Midbrain (tissue), 1 donor: Measurements from ENCODE around the gene KCNC2.
"Not testable (repeated sequence)": the region's sequence is repeated elsewhere in the genome, so short reads cannot be mapped to it uniquely, and the experiment has no call there.

Source experiments
- DNase-seq: peaks from one replicate; lab custom pipeline; 2025; lab: John Stamatoyannopoulos, UW

The KCNC2 gene

DNA sequence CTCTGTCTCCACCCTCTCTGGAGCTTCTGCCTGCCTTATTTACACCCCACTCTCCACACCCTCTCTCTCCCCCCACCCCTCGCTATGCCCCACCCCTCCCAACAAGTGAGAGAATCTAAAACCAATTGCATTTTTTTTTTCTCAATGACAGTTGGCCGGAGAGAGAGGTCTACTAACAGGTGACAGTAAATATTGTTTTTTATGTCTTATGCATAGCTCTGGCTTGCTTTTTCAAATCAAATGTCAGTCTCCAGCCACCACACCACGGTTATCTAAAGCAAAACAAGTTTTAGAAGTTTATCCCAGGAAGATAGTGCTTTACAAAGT is at the start of gene KCNC2:
KCNC2 (minus strand) TSS at position 28 of the 327 bp plus-strand sequence.
- DNase-seq = no peak

DNA sequence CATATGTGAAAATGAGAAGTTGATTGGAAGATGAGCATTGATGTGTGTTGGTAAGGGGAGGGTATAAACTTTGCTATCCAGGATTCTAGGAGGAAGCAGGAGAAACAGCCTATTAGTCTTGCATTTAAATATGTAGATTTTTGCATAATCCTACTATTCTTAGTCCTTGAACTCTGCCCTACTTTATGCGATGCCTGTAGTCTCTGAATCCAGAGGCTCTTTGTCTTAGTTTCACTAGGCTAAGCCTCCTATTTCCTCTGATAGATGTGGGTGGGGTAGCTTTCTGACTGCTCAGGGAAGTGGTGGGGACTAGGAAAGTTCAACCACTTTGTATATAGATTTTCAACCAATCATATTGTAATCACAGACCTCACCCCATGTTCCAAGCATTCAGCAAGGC is 49.5 kb upstream of the KCNC2 start:
- no peak for DNase-seq

DNA sequence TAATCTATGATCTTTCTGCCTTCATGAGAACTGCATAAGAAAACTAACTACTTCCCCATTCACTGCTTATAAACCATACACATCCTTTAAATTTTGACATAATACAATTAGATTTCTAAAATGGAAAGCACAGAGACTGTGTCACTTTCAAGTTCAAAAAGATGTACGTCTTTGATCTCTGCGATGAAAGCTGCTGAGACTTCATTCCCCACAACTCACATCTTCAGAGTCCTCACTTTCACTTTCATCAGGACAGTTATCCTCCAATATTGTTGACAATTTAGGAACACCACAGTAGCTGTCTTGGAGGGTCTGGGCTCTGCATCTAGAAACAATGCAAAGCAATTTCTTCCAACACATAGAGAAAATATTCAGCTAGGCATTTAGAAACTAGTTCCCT is 47.9 kb upstream of the KCNC2 start:
- no peak for DNase-seq

DNA sequence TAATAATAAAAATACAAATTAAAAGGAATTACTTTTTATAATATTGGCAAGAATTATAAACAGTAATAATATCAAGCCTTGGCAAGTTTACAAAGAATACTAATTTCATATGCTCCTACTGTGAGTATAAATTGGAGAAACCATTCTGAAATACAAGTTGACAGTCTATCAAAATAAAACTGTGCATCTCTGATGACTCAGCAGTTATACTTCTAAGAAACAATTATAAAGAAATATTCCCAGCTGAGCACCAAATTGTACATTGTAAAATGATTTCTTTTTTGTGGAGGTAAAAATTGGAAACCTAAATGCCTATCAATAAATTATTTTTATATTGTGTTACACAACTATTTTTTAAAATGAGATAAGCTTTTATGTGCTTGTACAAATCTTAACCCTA is 35.5 kb upstream of the KCNC2 start:
- no peak for DNase-seq

DNA sequence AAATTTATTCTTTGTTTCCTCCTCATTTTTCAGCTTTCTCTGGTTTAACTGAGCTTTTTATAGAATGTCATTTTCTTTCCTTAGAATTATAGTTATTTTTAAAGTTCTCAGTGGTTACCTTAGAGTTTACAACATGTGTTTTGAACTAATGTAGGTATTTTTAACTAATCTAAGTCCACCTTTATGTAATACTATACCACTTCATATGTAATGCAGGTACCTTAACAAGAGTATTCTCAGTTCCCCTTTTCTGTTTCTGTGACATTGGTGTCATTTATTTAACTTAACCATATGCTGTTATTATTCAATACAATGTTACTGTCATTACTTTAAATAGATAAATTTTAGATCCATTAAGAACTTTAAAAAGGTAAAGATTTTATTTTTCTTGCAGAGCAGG is 30.3 kb upstream of the KCNC2 start:
- DNase-seq = no peak

DNA sequence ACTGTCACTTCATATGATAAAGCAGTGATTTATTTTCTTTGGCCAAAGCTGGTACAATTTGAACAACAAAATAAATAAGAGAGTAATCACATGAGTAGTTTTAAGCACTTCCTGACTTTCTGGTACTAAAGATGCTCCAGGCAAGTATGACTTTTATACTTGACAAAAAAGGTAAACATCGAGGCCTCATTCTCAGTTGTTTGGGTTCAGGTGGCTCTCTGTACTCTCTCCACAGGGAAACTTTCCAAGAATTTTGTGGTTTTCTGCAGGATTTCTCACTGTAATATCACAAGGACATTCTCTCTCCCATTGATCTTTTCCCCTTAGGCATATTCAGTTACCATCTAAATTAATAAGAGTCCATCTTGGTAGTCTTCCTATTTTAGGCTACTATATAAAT is 26.6 kb upstream of the KCNC2 start:
- DNase-seq = no peak

DNA sequence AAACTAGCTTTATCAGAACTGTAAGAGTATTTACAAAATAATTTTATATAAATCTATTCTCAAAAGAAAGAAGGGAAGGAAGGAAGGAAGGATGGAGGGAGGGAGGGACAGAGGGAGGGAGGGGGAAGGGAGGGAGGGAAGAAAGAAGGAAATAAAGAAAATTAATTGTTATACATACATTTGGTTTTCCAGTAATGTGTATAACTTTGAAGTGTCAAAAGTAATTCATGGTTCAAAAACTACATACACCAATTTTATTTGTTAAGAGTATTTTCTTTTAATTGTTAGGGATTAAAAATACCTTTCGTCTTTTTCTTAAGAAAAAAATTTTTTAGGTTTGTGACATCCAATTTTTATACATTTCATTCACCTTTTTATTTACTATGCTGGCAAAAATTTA is 17.5 kb upstream of the KCNC2 start:
- DNase-seq = no peak

DNA sequence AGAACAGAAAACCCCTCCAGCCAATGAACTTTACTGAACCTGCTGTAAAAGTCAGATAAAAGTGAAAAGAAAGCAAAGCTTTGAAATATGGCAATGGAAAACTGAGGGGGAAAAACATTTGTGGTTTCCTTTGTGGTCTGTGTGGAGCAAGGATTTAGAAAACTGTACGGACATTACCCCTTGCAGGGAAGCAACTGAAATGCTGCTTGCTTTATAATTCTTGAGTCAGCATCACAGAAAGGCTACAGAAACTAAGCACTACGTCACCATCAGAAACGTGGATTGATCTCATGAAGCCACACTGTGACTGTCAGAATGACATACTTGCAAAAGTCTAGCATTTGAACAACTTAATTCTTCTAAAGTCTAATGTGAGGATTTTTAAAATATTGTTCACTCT is 2.4 kb upstream of the KCNC2 start:
- DNase-seq = no peak

DNA sequence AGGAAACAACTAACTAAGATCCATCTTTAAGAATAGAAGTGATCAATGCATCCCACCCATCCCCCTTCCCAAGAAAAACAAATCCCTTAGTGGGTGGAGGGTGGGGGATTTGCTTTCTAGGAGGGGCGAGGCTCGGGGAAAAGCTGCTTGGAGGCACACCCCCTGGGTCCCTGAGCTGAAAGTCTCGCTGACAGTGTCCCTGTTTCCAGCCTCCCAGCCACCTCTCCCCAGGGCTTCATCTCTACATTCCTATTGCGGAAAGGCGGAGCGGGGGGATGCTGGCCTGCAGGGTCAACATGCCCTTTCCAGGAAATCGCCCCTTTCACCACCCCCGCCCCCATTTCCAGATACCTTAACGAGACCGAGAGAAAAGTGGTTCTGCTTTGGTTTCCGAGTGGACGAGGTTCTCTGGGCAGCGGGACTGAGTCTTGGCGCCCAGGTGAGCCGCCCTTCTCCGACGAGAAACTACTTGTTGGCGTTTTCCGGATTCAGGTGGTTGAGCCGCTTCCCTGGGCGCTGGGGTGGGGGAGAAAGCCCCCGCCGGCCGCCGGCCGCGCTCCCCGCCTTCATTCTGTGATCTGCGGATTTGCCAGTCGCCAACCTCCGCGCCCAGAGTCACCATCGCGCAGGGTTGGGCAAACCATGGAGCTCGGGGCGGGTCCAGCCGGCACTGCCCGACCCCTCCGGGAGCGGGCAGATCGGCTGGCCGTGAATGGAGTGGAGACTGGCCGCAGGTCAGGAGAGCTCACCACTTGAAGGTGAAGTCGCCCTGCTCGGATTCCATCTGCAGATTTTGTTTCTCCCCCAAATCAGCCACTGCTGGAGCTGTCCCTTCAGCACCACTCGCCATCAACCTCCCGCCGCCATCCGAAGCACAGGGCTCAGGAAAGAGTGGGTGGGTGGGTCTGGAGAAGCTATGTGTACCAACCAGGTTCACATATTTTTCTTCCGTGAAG is 505 bp downstream of the KCNC2 start:
- DNase-seq = no peak

DNA sequence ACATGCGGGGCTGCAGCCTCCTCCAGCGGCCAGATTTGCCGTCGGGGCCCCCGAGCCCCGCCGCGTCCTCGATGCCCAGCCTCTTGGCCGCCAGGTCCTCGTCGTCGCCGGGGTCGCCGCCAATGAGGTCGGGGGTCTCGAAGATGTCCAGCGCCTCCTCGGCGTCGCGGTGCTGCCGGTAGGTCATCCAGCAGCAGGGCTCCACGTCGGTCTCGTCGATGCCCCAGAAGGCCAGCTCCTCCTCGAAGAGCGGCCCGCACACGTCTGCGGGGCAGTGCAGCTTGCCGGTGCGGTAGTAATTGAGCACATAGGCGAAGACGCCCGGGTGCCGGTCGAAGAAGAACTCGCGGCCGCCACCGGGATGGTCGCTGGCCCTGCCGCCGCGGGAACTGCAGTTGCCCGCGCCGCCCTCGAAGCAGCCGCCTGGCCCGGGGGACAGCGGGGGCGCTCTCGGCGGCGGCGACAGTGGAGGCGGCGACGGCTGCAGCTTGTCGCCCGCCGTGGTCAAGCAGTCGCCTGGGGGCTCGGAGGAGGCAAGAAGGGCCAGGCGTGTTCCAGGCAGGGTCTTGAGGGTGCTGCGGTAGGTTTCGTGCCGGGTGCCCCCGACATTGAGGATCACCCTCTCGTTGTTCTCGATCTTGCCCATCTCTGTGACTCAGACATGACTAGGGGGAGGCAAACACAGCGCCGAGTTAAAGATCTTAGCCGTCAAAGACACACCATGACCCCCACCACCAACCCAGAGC is 2.1 kb downstream of the KCNC2 start:
- no peak for DNase-seq

DNA sequence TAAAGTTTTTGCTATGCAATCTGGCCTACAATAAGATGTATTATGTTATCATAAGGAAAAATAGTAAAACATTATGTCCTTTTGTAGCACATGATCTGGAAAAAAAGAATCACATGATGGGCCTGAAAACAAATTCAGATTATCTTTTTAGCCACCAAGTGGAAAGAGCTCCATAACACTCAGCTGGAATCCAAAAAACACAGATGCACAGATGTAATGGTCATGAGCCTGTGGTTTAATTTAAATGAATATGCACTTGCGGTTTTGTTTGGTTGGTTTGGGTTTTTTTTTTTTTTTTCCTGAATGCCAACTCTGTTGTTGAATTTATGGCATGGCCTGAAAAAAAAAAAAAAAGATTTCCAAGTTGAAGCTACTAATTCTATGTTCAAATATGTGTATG is 4.1 kb downstream of the KCNC2 start:
- no peak for DNase-seq

DNA sequence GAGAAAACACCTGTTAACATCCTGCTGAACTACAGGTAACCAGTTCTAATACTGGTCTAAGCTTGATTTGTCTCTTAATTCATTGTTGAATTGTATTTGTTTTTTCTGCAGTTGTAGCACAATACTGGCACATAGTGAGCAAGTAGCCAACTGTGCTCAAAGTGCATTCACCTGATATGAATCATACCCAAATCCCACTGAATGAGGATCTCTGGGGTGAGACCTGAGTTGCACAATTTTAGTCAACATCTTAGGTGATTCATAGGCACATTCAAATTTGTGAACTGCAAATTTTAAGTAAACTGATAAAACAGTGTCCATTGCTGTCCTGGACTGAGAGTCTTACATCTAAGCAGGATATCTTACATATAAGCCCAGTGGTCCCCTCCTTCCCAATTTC is 12.8 kb downstream of the KCNC2 start:
- no peak for DNase-seq

DNA sequence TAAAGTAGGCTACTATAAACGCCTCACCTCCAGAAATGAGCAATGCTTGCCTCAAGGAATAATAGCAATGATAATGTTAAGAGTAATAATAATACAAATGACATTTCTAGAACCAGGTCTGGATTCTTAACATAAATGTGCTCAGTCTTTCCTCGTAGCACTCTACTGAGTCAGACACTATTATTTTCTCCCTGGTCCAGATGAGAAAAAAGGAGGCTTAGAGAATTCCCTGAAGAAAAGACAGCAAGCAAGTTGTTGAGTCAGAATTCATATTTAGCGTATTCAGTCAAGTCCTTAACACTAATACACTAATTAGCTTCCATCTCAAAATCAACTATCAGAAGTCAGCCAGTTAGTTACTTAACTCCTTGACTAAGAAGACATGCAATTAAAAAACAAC is 13.2 kb downstream of the KCNC2 start:
- no peak for DNase-seq

DNA sequence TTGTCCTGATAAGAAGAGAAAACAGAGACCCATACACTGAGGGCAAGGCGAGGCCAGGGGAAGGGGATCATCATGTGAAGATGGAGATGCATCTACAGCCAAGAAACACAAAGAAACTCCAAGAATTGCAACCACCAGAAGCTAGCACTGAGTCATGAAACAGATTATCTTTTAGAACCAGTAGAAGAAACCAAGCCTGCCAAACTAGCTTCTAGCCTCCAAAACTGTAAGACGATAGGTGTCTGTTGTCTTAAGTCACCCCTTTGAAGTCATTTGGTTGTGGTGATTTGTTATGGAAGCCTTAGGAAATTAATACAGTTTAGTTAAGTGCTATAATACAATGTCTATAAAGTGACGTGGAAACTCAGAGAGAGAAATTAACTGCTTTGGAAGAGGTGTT is 15.4 kb downstream of the KCNC2 start:
- DNase-seq = no peak

DNA sequence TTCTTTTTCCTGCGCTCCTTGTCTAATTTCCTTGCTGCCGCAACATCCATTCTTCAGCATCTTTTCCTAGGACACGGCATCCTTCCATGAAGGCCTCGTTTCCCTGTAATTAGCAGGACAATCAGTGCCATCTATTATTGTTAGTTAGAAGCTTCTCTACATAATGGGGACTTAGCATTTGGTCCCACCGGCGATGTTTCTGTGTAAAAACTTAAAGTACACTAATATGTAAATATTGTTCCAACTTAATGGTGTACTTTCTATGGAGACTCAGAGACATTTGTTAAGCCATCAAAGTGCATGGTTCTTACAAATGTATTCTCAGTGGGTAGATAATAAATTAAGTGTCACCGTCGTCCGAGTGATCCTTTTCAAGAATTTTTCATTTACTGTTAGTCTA is 17.4 kb downstream of the KCNC2 start:
- DNase-seq = no peak

DNA sequence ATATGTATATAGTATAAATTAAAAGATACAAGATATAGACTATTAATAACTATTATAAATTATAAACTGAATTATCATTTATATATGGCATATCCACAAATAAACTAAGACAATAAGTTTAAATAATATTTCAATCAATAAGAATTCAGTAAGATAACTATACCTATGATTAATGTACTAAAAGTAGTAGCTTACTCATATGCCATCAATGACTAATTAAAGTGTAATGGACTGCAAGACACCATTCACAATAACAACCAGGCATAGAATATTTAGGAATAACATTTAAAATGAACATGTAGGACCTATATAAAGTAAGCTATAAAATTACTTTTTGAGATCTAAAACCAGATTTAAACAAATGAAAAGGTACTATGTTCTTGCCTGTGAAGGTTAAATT is 18.8 kb downstream of the KCNC2 start:
- no peak for DNase-seq

DNA sequence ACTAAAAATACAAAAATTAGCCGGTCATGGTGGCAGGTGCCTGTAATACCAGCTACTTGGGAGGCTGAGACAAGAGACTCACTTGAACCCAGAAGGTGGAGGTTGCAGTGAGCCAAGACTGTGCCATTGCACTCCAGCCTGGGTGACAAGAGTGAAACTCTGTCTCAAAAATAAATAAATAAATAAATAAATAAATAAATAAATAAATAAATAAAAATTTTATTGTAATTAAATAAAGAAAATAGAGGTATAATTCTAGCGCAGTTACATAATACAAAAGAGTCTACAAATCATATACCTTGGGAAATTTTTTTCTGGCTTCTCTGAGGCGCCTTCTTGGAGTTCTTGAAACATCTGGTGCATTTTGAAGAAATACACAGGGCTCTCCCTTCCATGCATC is 23.8 kb downstream of the KCNC2 start:
- DNase-seq = not testable (repeated sequence)

DNA sequence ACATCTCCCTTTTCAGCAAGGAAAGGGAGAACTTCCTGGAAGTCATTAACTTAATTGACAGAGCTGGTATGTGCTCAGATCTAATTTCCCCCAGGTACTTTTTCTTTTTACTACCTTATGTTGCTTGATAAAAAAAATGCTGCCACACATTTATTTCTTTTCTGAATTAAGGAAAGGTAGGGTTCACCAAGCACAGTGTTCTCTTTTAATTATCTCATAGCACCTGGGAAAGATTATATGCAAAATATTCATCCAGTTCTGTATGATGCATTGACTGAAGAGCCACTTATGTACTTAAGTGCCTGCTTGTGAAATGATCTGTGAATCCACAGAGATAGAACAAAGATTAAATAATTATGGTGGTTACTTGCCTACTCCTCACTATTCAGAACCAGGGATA is 25.1 kb downstream of the KCNC2 start:
- no peak for DNase-seq

DNA sequence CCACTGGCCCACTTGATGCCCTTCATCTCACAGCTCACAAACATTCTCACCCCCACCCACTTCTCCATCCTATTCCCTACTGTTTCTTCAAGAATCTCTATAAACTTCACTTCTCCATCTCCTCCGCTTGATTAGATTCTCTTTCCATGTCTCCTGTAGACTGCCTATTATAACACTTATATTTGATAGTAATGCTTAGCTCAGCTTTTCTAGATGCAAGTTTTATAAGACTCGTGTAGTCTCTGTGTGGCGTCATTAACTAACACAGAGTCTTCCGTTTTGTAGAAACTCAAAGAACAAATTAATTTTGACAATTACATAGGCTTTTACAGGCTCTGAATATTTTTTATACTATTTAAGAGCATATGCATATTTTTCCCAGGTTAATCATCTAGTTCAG is 25.7 kb downstream of the KCNC2 start:
- no peak for DNase-seq

DNA sequence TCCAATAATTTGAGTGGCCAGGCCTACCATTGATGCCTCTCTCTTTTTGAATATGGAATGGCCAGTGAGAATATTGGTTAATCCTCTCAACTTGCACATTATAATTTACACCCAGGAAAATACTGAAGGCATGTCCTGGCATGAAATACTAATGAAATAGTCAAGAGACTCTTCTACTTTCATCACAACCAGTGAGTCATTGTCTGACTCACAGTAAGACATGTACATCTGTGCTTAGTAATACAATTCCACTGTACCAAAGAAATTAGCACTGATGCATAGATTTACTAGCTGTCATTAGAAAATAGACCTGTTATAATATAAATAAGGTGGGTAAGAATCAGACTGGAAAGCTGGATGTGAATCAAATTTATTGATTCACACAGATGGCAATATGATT is 31.6 kb downstream of the KCNC2 start:
- no peak for DNase-seq

DNA sequence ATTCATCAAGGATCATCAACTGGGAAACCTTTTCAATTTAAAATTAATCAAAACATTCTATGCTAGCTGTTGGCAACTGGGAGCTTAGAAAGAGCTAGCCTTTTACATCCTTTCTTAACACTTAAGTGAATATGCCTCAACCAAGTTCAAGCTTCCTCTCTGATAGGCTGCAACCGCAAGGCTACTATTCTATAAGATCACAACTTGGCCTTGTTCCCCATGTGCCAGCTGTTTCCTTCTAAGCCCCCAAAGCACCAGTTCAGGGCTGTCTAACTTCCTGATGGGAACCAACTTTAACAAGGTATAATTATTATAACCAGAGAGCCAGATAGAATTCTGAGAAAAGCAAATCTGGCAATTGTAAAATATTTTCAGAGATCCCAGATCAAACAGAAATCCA is 37.0 kb downstream of the KCNC2 start:
- DNase-seq = no peak

DNA sequence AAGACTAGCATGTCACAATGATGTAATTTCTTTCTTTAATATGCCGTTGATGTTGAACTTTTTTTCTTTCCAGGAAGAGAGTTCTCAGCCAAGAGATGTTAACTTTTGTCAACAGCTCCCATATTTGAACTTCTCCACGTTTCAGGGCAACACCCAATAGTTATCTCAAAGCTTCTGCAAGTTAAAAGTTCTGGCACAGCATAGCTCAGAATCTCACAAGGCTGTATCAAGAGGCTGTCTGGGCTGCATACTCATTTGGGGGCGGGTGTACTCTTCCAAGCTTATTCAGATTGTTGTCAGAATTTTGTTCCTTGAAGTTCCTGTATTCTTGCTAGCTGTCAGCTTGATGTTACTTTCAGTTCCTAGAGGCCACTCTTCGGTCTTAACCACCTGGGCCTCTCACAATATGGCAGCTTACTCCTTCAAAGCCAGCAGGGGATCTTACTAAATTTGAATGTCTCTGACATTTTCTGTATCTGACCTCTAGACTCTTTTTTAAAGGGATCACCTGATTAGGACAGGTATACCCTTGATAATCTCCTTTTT is 38.9 kb downstream of the KCNC2 start:
- DNase-seq = no peak

DNA sequence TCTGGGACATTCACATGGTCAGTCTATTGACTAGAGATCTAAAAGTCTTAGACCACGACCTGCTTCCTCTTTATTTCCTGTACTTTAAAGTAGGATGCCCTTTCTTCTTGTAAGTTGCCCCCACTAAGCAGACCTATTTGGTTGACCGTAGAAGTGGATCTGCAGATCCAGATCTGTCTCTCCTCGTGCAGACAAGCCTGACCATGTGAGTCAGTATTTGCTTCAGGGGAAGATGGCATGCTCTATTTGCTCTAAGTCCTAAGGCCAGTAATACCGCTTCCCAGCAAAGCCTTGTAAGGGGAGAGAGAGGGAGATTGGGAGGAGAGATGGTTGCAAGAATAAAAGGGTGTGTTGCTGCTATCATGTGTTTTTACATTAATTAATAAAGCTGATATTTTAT is 46.8 kb downstream of the KCNC2 start:
- DNase-seq = no peak
